LoVo (cell line): ENCODE results near the gene LRP5.
"Not testable (repeated sequence)": the region's sequence is repeated elsewhere in the genome, so short reads cannot be mapped to it uniquely, and the experiment has no call there.

Source experiments
- DNase-seq: peaks from one replicate; pipeline ENCODE4 v3.0.0-alpha.2; 2016; ENCODE audit warnings: low spot score

The LRP5 gene

GRCh38 chr11:68423481-68423880 lies 111.1 kb downstream of the LRP5 start:
- DNase-seq, result no peak

DNA sequence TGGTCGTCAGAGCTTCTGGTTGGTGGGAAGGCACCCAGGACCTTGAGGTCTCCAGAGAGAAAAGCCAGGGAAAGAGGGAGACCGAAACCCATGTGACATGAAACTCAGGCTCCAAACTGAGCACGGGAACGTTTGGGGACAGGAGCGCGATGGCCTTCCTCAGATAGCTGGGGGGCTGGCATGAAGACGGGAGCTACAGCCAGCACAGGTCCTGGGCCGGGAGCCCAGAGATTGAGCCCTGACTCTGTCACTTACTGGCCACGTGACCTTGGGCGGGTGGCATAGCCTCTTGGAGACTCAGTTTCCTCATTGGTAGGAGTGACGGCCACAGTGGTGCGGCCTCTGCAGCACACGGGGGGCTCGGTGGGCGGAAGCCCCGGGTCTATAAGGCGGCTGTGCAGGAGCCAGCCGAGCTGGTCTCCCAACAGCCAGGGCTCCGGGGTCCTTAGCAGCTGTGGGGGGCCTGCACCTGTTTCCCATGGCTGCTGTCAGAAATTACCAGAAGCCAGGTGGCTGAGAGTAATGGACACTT lies 111.8 kb downstream of the LRP5 start:
- no peak for DNase-seq

DNA sequence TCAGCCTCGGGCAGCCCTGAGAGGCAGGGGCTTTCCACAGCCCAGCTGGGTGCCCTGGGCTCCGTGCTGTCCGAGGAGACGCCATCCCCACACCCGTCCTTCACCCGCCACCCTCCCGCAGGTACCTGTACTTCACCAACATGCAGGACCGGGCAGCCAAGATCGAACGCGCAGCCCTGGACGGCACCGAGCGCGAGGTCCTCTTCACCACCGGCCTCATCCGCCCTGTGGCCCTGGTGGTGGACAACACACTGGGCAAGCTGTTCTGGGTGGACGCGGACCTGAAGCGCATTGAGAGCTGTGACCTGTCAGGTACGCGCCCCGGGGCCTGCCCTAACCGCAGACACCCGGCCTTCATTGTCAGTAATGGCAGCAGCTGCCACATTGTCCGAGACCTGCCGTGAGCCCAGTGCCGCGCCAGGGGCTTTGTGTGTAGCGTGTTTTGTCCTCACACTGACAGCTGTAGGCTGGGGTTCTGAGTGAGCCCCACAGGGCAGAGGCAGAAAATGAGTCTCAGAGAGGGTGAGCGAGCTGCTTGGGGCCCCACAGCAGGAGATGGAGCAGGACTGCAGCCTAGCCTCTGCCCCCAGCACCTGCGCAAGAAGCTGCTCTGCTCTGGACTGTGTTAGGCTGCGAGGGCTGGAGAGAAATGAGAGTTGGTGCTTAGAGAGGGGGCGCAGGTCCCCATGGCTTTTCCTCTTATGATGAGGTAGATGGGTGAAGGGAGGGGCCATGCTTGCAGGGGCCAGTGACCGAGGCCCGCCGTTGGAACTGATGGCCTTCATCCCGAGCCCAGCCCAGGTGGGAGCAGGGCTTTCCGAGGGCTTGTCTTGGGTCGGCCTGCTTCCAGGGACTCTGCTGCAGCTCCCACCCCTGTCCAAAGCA lies 112.8 kb downstream of the LRP5 start:
- DNase-seq, result no peak

DNA sequence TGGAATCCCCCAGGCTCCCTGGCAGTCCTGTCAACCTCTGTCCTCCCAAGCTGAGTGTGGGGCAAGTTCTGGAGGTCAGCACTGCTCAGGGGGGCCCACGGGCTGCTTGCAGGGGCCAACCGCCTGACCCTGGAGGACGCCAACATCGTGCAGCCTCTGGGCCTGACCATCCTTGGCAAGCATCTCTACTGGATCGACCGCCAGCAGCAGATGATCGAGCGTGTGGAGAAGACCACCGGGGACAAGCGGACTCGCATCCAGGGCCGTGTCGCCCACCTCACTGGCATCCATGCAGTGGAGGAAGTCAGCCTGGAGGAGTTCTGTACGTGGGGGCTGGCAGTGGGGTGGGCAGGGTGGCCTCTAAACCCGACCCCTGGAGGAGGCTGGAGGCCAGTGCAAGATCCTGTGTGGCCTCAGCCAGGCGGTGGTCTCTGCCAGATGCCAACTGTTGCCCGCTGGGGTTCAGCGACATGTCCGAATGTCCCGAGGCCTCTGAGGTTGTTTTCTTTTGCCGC lies 113.5 kb downstream of the LRP5 start:
- no peak for DNase-seq

DNA sequence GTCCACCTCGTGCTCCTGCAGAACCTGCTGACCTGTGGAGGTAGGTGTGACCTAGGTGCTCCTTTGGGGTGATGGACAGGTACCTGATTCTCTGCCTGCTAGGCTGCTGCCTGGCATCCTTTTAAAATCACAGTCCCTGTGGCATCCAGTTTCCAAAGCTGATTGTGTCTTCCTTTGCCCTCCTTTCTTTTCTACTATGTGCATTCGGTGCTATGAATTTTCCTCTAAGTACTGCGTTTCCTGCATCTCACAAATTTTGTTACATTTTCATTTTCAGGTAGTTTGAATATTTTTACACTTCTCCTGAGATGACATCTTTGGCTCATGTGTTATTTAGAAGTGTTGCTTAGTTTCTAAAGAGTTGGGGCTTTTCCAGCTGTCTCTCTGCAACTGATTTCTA lies 117.3 kb downstream of the LRP5 start:
- DNase-seq, result no peak

DNA sequence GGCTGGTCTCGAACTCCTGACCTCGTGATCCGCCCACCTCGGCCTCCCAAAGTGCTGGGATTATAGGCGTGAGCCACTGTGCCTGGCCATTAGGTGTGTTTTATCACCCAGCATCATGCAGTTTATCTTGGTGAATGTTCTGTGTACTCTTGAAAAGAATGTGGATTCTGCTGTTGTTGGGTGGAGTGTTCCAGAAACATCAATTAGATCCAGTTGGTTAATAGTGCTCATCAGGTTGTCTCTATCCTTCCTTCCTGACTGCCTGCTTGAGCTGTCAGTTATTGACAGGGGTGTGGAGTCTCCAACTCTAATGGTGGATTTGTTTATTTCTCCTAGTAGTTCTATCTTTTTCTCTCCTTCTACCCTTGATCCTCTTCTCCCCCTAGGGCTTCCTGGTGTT lies 118.0 kb downstream of the LRP5 start:
- no peak for DNase-seq

DNA sequence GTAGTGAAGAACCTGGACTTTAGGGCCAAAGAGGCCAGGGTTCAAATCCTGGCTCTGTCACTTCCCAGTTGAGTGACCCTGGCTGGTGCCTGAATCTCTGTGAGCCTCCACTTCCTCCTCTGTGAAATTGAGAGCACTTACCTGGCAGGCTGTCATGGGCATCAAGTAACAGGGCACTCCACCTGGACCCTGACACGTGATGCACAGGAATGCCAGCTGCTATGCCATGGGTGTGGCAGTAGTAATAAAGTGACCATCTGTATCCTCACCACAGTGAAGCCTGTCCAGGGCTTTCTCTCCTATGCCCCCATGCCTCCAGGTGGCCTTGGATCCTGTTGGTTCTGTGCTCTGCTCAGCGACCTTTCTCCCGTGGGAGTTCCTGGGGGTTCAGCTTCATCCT lies 118.4 kb downstream of the LRP5 start:
- DNase-seq, result no peak

- no peak for DNase-seq
Measured at GRCh38 chr11:68431984-68432645, 119.7 kb downstream of the LRP5 start.

DNA sequence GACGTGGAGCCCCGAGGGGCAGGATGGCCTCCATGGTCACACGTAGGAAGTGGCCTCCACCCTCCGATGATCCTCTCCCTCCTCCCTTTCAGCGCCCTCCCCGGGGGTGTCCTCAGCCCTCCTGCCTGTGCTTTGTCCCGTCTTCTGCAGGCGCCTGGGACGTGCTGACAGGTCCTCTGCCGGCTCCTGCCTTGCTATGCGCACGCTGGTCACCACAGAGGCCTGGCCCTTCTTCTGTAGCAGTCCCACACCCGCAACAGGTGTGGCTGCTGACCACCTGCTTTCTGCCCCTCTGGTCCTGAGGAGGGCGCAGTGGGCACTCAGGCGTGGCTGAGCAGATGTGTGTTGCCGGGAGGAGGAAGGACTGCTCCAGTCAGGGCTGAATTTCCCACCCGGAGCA lies 120.5 kb downstream of the LRP5 start:
- DNase-seq, result no peak

GRCh38 chr11:68433541-68433940 lies 121.2 kb downstream of the LRP5 start:
- no peak for DNase-seq

DNA sequence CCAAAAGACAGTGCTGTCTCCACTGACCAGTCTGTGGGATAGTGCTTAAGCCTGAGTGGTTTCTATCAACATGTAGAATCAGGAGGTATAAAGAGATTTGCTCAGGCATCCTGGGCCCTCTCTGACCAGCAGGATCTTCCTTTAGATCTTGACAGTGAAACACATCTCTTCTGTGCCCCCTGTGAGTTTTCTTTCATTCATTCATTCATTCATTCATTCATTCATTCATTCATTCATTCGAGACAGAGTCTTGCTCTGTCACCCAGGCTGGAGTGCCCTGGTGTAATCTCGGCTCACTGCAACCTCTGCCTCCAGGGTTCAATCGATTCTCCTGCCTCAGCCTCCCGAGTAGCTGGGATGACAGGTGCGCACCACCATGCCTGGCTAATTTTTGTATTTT lies 121.8 kb downstream of the LRP5 start:
- DNase-seq, result not testable (repeated sequence)

GRCh38 chr11:68436162-68436888 lies 123.9 kb downstream of the LRP5 start:
- DNase-seq, result no peak

GRCh38 chr11:68436985-68437926 lies 124.9 kb downstream of the LRP5 start:
- no peak for DNase-seq

- DNase-seq, result no peak
Measured at GRCh38 chr11:68437927-68438657, 125.7 kb downstream of the LRP5 start.

GRCh38 chr11:68438658-68439259 lies 126.4 kb downstream of the LRP5 start:
- no peak for DNase-seq

DNA sequence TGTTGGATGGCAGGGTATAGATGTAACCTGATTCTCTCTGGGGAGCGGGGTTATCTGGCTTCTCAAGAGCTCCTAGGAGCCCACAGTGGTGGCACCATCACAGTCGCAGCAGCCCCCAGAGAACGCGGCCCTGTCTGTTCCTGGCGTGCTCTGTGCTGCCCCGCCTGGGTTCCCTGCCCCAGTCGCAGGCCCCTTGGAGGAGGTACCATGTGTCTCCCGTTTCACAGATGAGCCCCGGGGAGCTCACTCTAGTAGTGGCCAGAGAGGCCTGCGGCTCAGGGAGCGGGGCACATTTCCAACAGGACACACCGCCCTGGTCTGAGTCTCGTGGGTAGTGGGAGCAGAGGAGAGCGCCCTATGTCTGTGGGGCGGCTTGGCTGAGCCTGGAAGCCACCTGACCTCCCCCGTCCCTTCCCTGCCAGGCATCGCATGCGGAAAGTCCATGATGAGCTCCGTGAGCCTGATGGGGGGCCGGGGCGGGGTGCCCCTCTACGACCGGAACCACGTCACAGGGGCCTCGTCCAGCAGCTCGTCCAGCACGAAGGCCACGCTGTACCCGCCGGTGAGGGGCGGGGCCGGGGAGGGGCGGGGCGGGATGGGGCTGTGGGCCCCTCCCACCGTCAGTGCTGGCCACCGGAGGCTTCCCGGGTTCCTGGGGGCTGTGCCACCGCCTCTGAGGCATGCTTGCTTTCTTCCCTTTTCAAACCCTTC lies 127.1 kb downstream of the LRP5 start:
- no peak for DNase-seq

DNA sequence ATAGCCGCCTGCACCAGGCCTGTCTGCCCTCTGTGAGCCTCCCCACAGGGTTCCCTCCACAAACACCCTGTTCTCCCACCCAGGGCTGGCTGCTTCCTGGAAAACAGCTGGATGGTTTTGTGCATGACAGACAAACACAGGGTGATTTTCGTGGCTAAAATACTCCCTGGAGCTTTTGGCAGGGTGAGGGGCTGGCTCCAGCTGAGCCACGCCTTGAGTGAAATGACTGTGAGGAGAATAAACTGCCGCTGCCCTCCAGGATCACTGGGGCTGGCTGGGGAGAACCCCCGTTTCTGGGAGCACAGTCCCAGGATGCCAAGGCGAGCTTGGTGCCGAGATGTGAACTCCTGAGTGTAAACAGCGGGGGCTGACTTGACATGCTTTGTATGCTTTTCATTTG lies 127.8 kb downstream of the LRP5 start:
- no peak for DNase-seq

- no peak for DNase-seq
Measured at GRCh38 chr11:68441466-68442230, 129.3 kb downstream of the LRP5 start.

- DNase-seq, result no peak
Measured at GRCh38 chr11:68442433-68442832, 130.0 kb downstream of the LRP5 start.
